DOHH2 (cell line): ENCODE results near the gene BRAP.

Source experiments
- EZH2phosphoT487 ChIP-seq: fragments of 200-600 bp; sonication (generic); IDR thresholded peaks from 2 replicates; pipeline ENCODE4 v1.6.1; 2017; ENCODE audit warnings: borderline replicate concordance, mild to moderate bottlenecking, antibody characterized with exemption, low read length, moderate library complexity, mixed read lengths
- TF ChIP-seq, protein P1 (sequence below): fragments of 200-600 bp; sonication (generic); IDR thresholded peaks from one replicate; pipeline ENCODE4 v1.5.1; 2014; ENCODE audit warnings: antibody characterized with exemption, mild to moderate bottlenecking, low read depth, low read length; ENCODE audit not compliant: poor library complexity, severe bottlenecking

DNA sequence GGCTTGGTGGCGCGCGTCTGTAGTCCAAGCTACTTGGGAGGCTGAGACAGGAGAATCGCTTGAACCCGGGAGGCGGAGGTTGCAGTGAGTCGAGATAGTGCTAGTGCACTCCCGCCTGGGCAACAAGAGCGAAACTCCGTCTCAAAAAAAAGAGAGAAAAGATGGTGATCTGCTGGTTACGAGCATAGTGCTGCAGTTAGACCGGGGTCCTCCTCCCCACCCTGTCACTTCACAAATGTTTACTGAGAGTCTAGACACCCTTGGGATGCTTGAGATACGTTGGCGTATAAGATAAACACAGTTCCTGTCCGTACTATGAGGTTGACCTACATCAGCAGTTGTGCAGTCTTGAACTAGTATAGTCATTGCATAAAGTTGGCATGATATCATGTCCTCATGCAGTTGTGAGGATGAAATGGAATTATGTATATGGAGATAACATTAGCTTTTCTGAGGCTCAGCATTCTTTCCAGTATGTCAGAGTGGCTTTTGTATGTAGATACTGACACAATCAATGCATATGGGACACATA is 884 bp upstream of the BRAP start:
- TF ChIP-seq, protein P1, sequence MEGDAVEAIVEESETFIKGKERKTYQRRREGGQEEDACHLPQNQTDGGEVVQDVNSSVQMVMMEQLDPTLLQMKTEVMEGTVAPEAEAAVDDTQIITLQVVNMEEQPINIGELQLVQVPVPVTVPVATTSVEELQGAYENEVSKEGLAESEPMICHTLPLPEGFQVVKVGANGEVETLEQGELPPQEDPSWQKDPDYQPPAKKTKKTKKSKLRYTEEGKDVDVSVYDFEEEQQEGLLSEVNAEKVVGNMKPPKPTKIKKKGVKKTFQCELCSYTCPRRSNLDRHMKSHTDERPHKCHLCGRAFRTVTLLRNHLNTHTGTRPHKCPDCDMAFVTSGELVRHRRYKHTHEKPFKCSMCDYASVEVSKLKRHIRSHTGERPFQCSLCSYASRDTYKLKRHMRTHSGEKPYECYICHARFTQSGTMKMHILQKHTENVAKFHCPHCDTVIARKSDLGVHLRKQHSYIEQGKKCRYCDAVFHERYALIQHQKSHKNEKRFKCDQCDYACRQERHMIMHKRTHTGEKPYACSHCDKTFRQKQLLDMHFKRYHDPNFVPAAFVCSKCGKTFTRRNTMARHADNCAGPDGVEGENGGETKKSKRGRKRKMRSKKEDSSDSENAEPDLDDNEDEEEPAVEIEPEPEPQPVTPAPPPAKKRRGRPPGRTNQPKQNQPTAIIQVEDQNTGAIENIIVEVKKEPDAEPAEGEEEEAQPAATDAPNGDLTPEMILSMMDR = no peak
- TF ChIP-seq EZH2phosphoT487 = no peak
